Kidney (tissue), 14 donors: ENCODE measurements around the gene MYO7B. TPM values are rescaled to one million over a fixed set of nuclear protein-coding genes. Genes with fewer than 3 reads are reported as not detected.

ENCODE experiments used
- DNase-seq, 5 donors: peaks; one replicate each; pipeline ENCODE4 v3.0.0-alpha.2; 2013 to 2020
- FAIRE-seq: peaks from 2 replicates; lab custom pipeline; 2012; peaks lifted over from hg19 to GRCh38; lab: Jason Lieb, UNC
- H3K27ac ChIP-seq, 2 donors: one replicate each; pipeline ENCODE4 v1.7.0; 2013; ENCODE audit warnings: low read depth in 2 of 2, low read length in 2 of 2, inconsistent platforms in 1 of 2
- H3K27me3 ChIP-seq: one replicate; pipeline ENCODE4 v1.7.1; 2013; ENCODE audit warnings: low read length, inconsistent platforms; ENCODE audit not compliant: control insufficient read depth, insufficient read depth
- H3K36me3 ChIP-seq, 3 donors: one replicate each; pipeline versions ENCODE4 v1.7.0 to v1.7.1; 2013; ENCODE audit warnings: low read length in 3 of 3, control low read depth in 1 of 3, inconsistent platforms in 1 of 3; ENCODE audit not compliant: insufficient read depth in 3 of 3, control insufficient read depth in 2 of 3
- H3K4me1 ChIP-seq, 3 donors: one replicate each; pipeline versions ENCODE4 v1.7.0 to v1.7.1; 2013; ENCODE audit warnings: low read length in 3 of 3, inconsistent platforms in 1 of 3, low read depth in 1 of 3; ENCODE audit not compliant: control insufficient read depth in 2 of 3, insufficient read depth in 2 of 3
- H3K4me3 ChIP-seq, 3 donors: one replicate each; pipeline versions ENCODE4 v1.7.0 to v1.8.1; 2013; ENCODE audit warnings: low read length in 3 of 3, control low read depth in 1 of 3, inconsistent platforms in 1 of 3
- H3K9ac ChIP-seq, 3 donors: one replicate each; pipeline versions ENCODE4 v1.7.0 to v1.7.1; 2013; ENCODE audit warnings: low read length in 3 of 3, control low read depth in 1 of 3, inconsistent platforms in 1 of 3
- H3K9me3 ChIP-seq, 3 donors: one replicate each; pipeline versions ENCODE4 v1.7.0 to v1.7.1; 2013; ENCODE audit warnings: low read length in 3 of 3, control low read depth in 1 of 3, inconsistent platforms in 1 of 3; ENCODE audit not compliant: control insufficient read depth in 2 of 3, insufficient read depth in 1 of 3
- CTCF ChIP-seq: IDR thresholded peaks from 3 replicates; pipeline ENCODE4 v1.5.1; 2012; ENCODE audit warnings: mild to moderate bottlenecking, moderate library complexity, borderline replicate concordance; ENCODE audit not compliant: insufficient read depth; ENCODE audit errors: extremely low read depth
- intact Hi-C: fragments of 100-400 bp; cut with DNase I; formaldehyde crosslinking; loops from one replicate; pipeline ENCODE4 v1.11.1; 2022
- polyA plus RNA-seq: library from polyadenylated mRNA; stranded (reverse); fragments of 350-450 nt; fragmentation: Illumina TruSeq; extraction: RNeasy Lipid Tissue Mini Kit (QIAGEN cat#74804); gene quantifications from one replicate; pipeline ENCODE4 v1.2.3, GENCODE V29; 2014; ENCODE audit warnings: low read depth, low replicate concordance; ENCODE audit not compliant: insufficient read depth
- total RNA-seq: library from RNA; stranded (reverse); fragmentation: NEBNext Ultra II Directional; extraction: Animal tissue kit (Norgen Biotek cat#: 25700); gene quantifications from one replicate; pipeline ENCODE4 v1.2.1, GENCODE V29; 2021
- donor health status: control.
- donor health status: control.
- donor health status: control.
- donor health status: control.
- donor health status: control.
- donor health status: DM: yes; HTN: yes; CAD: no.
- donor health status: Normal renal cell carcinoma (clear cell type).

The MYO7B gene
- total and polyA plus RNA-seq, 2 donors from 2014 or later = 11.0 to 22.2 TPM

- no peaks in the 10 kb centered on the region for H3K9me3 ChIP-seq
- TF ChIP-seq CTCF = no peak
- H3K27me3 ChIP-seq = no peaks in the 10 kb centered on the region
- no peak overlapping the region for H3K9ac ChIP-seq
- FAIRE-seq (no peak), DNase-seq (no peak)
- peaks cover 24 to 51% (median 49%) of the 10 kb centered on the region in 3 donors for H3K36me3 ChIP-seq
- no peaks in the 10 kb centered on the region for H3K4me1 ChIP-seq
- H3K27ac ChIP-seq = no peak overlapping the region
- no peak overlapping the region for H3K4me3 ChIP-seq
- intact Hi-C loops = no loop called here
These were observed 45.2 kb upstream of the MYO7B start for GRCh38 chr2:127490283-127490682.

GRCh38 chr2:127498386-127498785 is 37.1 kb upstream of the MYO7B start:
- DNase-seq (no peak), FAIRE-seq (no peak)
- Histone ChIP-seq H3K36me3 (peaks cover 17 to 34% (median 29%) of the 10 kb centered on the region in 3 donors), H3K9ac (no peak overlapping the region), H3K4me1 (no peaks in the 10 kb centered on the region), H3K9me3 (no peaks in the 10 kb centered on the region), H3K4me3 (no peak overlapping the region), H3K27ac (no peak overlapping the region), H3K27me3 (no peaks in the 10 kb centered on the region)
- no peak for TF ChIP-seq CTCF
- intact Hi-C loops = no loop called here

GRCh38 chr2:127503491-127503890 is 32.0 kb upstream of the MYO7B start:
- no peak for FAIRE-seq
- intact Hi-C loops = no loop called here

More at GRCh38 chr2:127503491-127503890, 32.0 kb upstream of the MYO7B start:
- Histone ChIP-seq H3K27ac (no peak overlapping the region), H3K36me3 (peaks cover 19 to 47% (median 33%) of the 10 kb centered on the region in 3 donors), H3K27me3 (no peaks in the 10 kb centered on the region), H3K9ac (no peak overlapping the region), H3K4me3 (no peak overlapping the region), H3K4me1 (peaks cover 0 to 6% (median 5%) of the 10 kb centered on the region in 3 donors), H3K9me3 (no peaks in the 10 kb centered on the region)
- no peak for TF ChIP-seq CTCF
- no peak for DNase-seq
